HEK293T (cell line): Measurements from ENCODE around the gene ATG14.

Experiments used
- ARNT ChIP-seq: fragments of 450-650 bp; IDR thresholded peaks from 2 replicates; pipeline ENCODE4 v1.6.1; 2017; ENCODE audit warnings: mild to moderate bottlenecking
- ELF4 ChIP-seq: fragments of 450-650 bp; IDR thresholded peaks from 2 replicates; pipeline ENCODE4 v1.6.1; 2017; ENCODE audit warnings: antibody characterized with exemption
- FOXA1 ChIP-seq: fragments of 450-650 bp; IDR thresholded peaks from 2 replicates; pipeline ENCODE4 v1.6.1; 2016; ENCODE audit warnings: mild to moderate bottlenecking
- FOXK2 ChIP-seq: fragments of 450-650 bp; IDR thresholded peaks from 2 replicates; pipeline ENCODE4 v1.6.1; 2016; ENCODE audit warnings: mild to moderate bottlenecking
- FOXM1 ChIP-seq: fragments of 450-650 bp; IDR thresholded peaks from 2 replicates; pipeline ENCODE4 v1.6.1; 2017; ENCODE audit warnings: mild to moderate bottlenecking, borderline replicate concordance
- HDGF ChIP-seq: fragments of 450-650 bp; IDR thresholded peaks from 2 replicates; pipeline ENCODE4 v1.6.1; 2017; ENCODE audit warnings: antibody characterized with exemption, borderline replicate concordance
- L3MBTL2 ChIP-seq: fragments of 450-650 bp; conservative IDR thresholded peaks from 2 replicates; pipeline ENCODE4 v1.6.1; 2016; ENCODE audit warnings: mild to moderate bottlenecking
- LEF1 ChIP-seq: fragments of 450-650 bp; IDR thresholded peaks from 2 replicates; pipeline ENCODE4 v1.6.1; 2017; ENCODE audit warnings: mild to moderate bottlenecking, borderline replicate concordance
- NFRKB ChIP-seq: fragments of 450-650 bp; IDR thresholded peaks from 2 replicates; pipeline ENCODE4 v1.6.1; 2016; ENCODE audit warnings: mild to moderate bottlenecking, moderate library complexity
- SP1 ChIP-seq: fragments of 450-650 bp; IDR thresholded peaks from 2 replicates; pipeline ENCODE4 v1.6.1; 2017
- ZNF384 ChIP-seq: fragments of 450-650 bp; IDR thresholded peaks from 2 replicates; pipeline ENCODE4 v1.6.1; 2016
- TF ChIP-seq, protein P1 (sequence below): fragments of 450-650 bp; IDR thresholded peaks from 2 replicates; pipeline ENCODE4 v1.6.1; 2016

DNA sequence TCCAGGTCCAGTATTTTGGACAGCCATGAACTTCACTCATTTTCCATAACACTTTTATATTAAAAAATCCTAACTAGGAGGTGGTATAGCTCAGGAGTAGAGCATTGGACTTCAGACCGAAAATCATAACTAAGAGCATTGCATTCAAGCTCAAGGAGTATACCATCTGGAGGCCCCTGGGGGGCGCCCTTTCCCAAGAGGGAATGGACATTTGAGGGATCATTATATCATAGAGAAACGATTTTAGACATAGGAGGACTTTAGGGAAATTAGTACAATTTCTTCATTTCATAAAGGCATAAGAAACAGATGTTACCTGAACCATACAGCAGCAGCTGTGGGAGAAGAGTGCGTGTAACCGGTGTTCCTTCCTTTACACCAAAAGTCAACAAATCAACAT is 5.2 kb upstream of the ATG14 start:
- TF ChIP-seq ELF4 (no peak), FOXA1 (no peak), ARNT (no peak), HDGF (no peak), FOXM1 (no peak), SP1 (no peak), LEF1 (no peak), NFRKB (no peak), ZNF384 (no peak), L3MBTL2 (no peak), FOXK2 (no peak)
- TF ChIP-seq, protein P1, sequence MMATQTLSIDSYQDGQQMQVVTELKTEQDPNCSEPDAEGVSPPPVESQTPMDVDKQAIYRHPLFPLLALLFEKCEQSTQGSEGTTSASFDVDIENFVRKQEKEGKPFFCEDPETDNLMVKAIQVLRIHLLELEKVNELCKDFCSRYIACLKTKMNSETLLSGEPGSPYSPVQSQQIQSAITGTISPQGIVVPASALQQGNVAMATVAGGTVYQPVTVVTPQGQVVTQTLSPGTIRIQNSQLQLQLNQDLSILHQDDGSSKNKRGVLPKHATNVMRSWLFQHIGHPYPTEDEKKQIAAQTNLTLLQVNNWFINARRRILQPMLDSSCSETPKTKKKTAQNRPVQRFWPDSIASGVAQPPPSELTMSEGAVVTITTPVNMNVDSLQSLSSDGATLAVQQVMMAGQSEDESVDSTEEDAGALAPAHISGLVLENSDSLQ: no peak
